ENCODE measurements around the gene TUBA1B. TPM values are rescaled to one million over a fixed set of nuclear protein-coding genes. Genes with fewer than 3 reads are reported as not detected.
"Not testable (repeated sequence)": the region's sequence is repeated elsewhere in the genome, so short reads cannot be mapped to it uniquely, and the experiment has no call there.

TUBA1B gene
- total and polyA plus RNA-seq, 4 donors, result 1,390 to 2,528 (median 2,020) TPM

- H3K4me1 ChIP-seq (ENCODE audit: control insufficient read depth, insufficient read depth, low read length), result no peaks in the 10 kb centered on the region
- no CpG with 5 or more reads among the region's 2 CpGs for WGBS (ENCODE audit: insufficient coverage)
Measured at GRCh38 chr12:49147384-49147783, 16.2 kb upstream of the TUBA1B start.

GRCh38 chr12:49146406-49146805, 15.2 kb upstream of the TUBA1B start:
- H3K4me1 ChIP-seq (ENCODE audit: control insufficient read depth, insufficient read depth, low read length), result no peaks in the 10 kb centered on the region
- no peaks in the 10 kb centered on the region for H3K36me3 ChIP-seq (ENCODE audit: control insufficient read depth, insufficient read depth, low read length)
- no peak for DNase-seq (ENCODE audit: low read depth in 4 of 6, low spot score in 6 of 6)
- H3K4me3 ChIP-seq (ENCODE audit: low read depth, low read length), result no peak overlapping the region
- WGBS (ENCODE audit: insufficient coverage), result no CpG with 5 or more reads among the region's 1 CpG
- no peak overlapping the region for H3K27ac ChIP-seq (ENCODE audit: low read depth, low read length)
- H3K9me3 ChIP-seq (ENCODE audit: control insufficient read depth, insufficient read depth, low read length), result no peaks in the 10 kb centered on the region
- no peaks in the 10 kb centered on the region for H3K27me3 ChIP-seq (ENCODE audit: control insufficient read depth, insufficient read depth, low read length)

More at GRCh38 chr12:49147384-49147783, 16.2 kb upstream of the TUBA1B start:
- no peak for DNase-seq (ENCODE audit: low read depth in 4 of 6, low spot score in 6 of 6)
- Histone ChIP-seq H3K27ac (ENCODE audit: low read depth, low read length) (no peak overlapping the region), H3K27me3 (ENCODE audit: control insufficient read depth, insufficient read depth, low read length) (no peaks in the 10 kb centered on the region), H3K36me3 (ENCODE audit: control insufficient read depth, insufficient read depth, low read length) (no peaks in the 10 kb centered on the region), H3K9me3 (ENCODE audit: control insufficient read depth, insufficient read depth, low read length) (no peaks in the 10 kb centered on the region), H3K4me3 (ENCODE audit: low read depth, low read length) (no peak overlapping the region)

- 74% methylated on average over 2 of the region's 2 CpGs for WGBS (ENCODE audit: insufficient coverage)
- H3K36me3 ChIP-seq (ENCODE audit: control insufficient read depth, insufficient read depth, low read length), result no peaks in the 10 kb centered on the region
- no peak overlapping the region for H3K27ac ChIP-seq (ENCODE audit: low read depth, low read length)
- H3K27me3 ChIP-seq (ENCODE audit: control insufficient read depth, insufficient read depth, low read length), result no peaks in the 10 kb centered on the region
- H3K4me1 ChIP-seq (ENCODE audit: control insufficient read depth, insufficient read depth, low read length), result no peaks in the 10 kb centered on the region
- DNase-seq (ENCODE audit: low read depth in 4 of 6, low spot score in 6 of 6), result no peak
- no peak overlapping the region for H3K4me3 ChIP-seq (ENCODE audit: low read depth, low read length)
- no peaks in the 10 kb centered on the region for H3K9me3 ChIP-seq (ENCODE audit: control insufficient read depth, insufficient read depth, low read length)
Measured at GRCh38 chr12:49144384-49144783, 13.2 kb upstream of the TUBA1B start.

- no peaks in the 10 kb centered on the region for H3K4me1 ChIP-seq (ENCODE audit: control insufficient read depth, insufficient read depth, low read length)
- WGBS (ENCODE audit: insufficient coverage), result 100% methylated on average over 1 of the region's 2 CpGs
- H3K9me3 ChIP-seq (ENCODE audit: control insufficient read depth, insufficient read depth, low read length), result no peaks in the 10 kb centered on the region
- H3K4me3 ChIP-seq (ENCODE audit: low read depth, low read length), result no peak overlapping the region
- no peaks in the 10 kb centered on the region for H3K27me3 ChIP-seq (ENCODE audit: control insufficient read depth, insufficient read depth, low read length)
- no peak overlapping the region for H3K27ac ChIP-seq (ENCODE audit: low read depth, low read length)
- DNase-seq (ENCODE audit: low read depth in 4 of 6, low spot score in 6 of 6), result no peak
- H3K36me3 ChIP-seq (ENCODE audit: control insufficient read depth, insufficient read depth, low read length), result no peaks in the 10 kb centered on the region
Measured at GRCh38 chr12:49138999-49139398, 7.8 kb upstream of the TUBA1B start.

GRCh38 chr12:49138587-49138986, 7.4 kb upstream of the TUBA1B start:
- H3K36me3 ChIP-seq (ENCODE audit: control insufficient read depth, insufficient read depth, low read length), result no peaks in the 10 kb centered on the region
- WGBS (ENCODE audit: insufficient coverage), result no CpG with 5 or more reads among the region's 2 CpGs
- peak in 2 of 6 donors; percentile 8 to 26 for DNase-seq (ENCODE audit: low read depth in 4 of 6, low spot score in 6 of 6)
- no peak overlapping the region for H3K27ac ChIP-seq (ENCODE audit: low read depth, low read length)
- peaks cover 1% of the 10 kb centered on the region for H3K4me1 ChIP-seq (ENCODE audit: control insufficient read depth, insufficient read depth, low read length)
- H3K9me3 ChIP-seq (ENCODE audit: control insufficient read depth, insufficient read depth, low read length), result no peaks in the 10 kb centered on the region
- no peak overlapping the region for H3K4me3 ChIP-seq (ENCODE audit: low read depth, low read length)
- H3K27me3 ChIP-seq (ENCODE audit: control insufficient read depth, insufficient read depth, low read length), result no peaks in the 10 kb centered on the region

GRCh38 chr12:49137476-49137875, 6.3 kb upstream of the TUBA1B start:
- Histone ChIP-seq H3K4me3 (ENCODE audit: low read depth, low read length) (no peak overlapping the region), H3K4me1 (ENCODE audit: control insufficient read depth, insufficient read depth, low read length) (peaks cover 3% of the 10 kb centered on the region), H3K9me3 (ENCODE audit: control insufficient read depth, insufficient read depth, low read length) (no peaks in the 10 kb centered on the region), H3K36me3 (ENCODE audit: control insufficient read depth, insufficient read depth, low read length) (no peaks in the 10 kb centered on the region), H3K27ac (ENCODE audit: low read depth, low read length) (no peak overlapping the region), H3K27me3 (ENCODE audit: control insufficient read depth, insufficient read depth, low read length) (no peaks in the 10 kb centered on the region)
- no CpG with 5 or more reads among the region's 1 CpG for WGBS (ENCODE audit: insufficient coverage)
- no peak for DNase-seq (ENCODE audit: low read depth in 4 of 6, low spot score in 6 of 6)

GRCh38 chr12:49136997-49137396, 5.8 kb upstream of the TUBA1B start:
- H3K27me3 ChIP-seq (ENCODE audit: control insufficient read depth, insufficient read depth, low read length); H3K27ac ChIP-seq (ENCODE audit: low read depth, low read length); H3K4me1 ChIP-seq (ENCODE audit: control insufficient read depth, insufficient read depth, low read length); DNase-seq (ENCODE audit: low read depth in 4 of 6, low spot score in 6 of 6); H3K36me3 ChIP-seq (ENCODE audit: control insufficient read depth, insufficient read depth, low read length); H3K9me3 ChIP-seq (ENCODE audit: control insufficient read depth, insufficient read depth, low read length); H3K4me3 ChIP-seq (ENCODE audit: low read depth, low read length): not testable (repeated sequence)
- WGBS (ENCODE audit: insufficient coverage), result no CpG with 5 or more reads among the region's 3 CpGs

- H3K4me3 ChIP-seq (ENCODE audit: low read depth, low read length), result no peak overlapping the region
- H3K9me3 ChIP-seq (ENCODE audit: control insufficient read depth, insufficient read depth, low read length), result no peaks in the 10 kb centered on the region
- DNase-seq (ENCODE audit: low read depth in 4 of 6, low spot score in 6 of 6), result no peak
- peaks cover 14% of the 10 kb centered on the region for H3K36me3 ChIP-seq (ENCODE audit: control insufficient read depth, insufficient read depth, low read length)
- peaks cover 17% of the 10 kb centered on the region for H3K4me1 ChIP-seq (ENCODE audit: control insufficient read depth, insufficient read depth, low read length)
- H3K27ac ChIP-seq (ENCODE audit: low read depth, low read length), result peak overlapping the region; percentile 67
- WGBS (ENCODE audit: insufficient coverage), result no CpG with 5 or more reads among the region's 10 CpGs
- no peaks in the 10 kb centered on the region for H3K27me3 ChIP-seq (ENCODE audit: control insufficient read depth, insufficient read depth, low read length)
Measured at GRCh38 chr12:49133590-49133989, 2.4 kb upstream of the TUBA1B start.

GRCh38 chr12:49133014-49133413, 1.8 kb upstream of the TUBA1B start:
- H3K27ac ChIP-seq (ENCODE audit: low read depth, low read length), result peak overlapping the region; percentile 67
- H3K4me1 ChIP-seq (ENCODE audit: control insufficient read depth, insufficient read depth, low read length), result peaks cover 17% of the 10 kb centered on the region
- peak overlapping the region; percentile 4 for H3K4me3 ChIP-seq (ENCODE audit: low read depth, low read length)
- peaks cover 15% of the 10 kb centered on the region for H3K36me3 ChIP-seq (ENCODE audit: control insufficient read depth, insufficient read depth, low read length)
- H3K27me3 ChIP-seq (ENCODE audit: control insufficient read depth, insufficient read depth, low read length), result no peaks in the 10 kb centered on the region
- H3K9me3 ChIP-seq (ENCODE audit: control insufficient read depth, insufficient read depth, low read length), result no peaks in the 10 kb centered on the region
- no CpG with 5 or more reads among the region's 5 CpGs for WGBS (ENCODE audit: insufficient coverage)
- peak in 2 of 6 donors; percentile 17 to 34 for DNase-seq (ENCODE audit: low read depth in 4 of 6, low spot score in 6 of 6)

- H3K27me3 ChIP-seq (ENCODE audit: control insufficient read depth, insufficient read depth, low read length), result no peaks in the 10 kb centered on the region
Measured at GRCh38 chr12:49131894-49132461, 783 bp upstream of the TUBA1B start.

More at GRCh38 chr12:49131894-49132461, 783 bp upstream of the TUBA1B start:
- Histone ChIP-seq H3K4me1 (ENCODE audit: control insufficient read depth, insufficient read depth, low read length) (peaks cover 17% of the 10 kb centered on the region), H3K4me3 (ENCODE audit: low read depth, low read length) (peak overlapping the region; percentile 64), H3K27ac (ENCODE audit: low read depth, low read length) (peak overlapping the region; percentile 88), H3K36me3 (ENCODE audit: control insufficient read depth, insufficient read depth, low read length) (peaks cover 17% of the 10 kb centered on the region), H3K9me3 (ENCODE audit: control insufficient read depth, insufficient read depth, low read length) (no peaks in the 10 kb centered on the region)
- WGBS (ENCODE audit: insufficient coverage), result 3% methylated on average over 4 of the region's 9 CpGs
- DNase-seq (ENCODE audit: low read depth in 4 of 6, low spot score in 6 of 6), result peak in 1 of 6 donors; percentile 54

Measured in spinal cord (tissue), 10 donors.